HL-60 (cell line): ENCODE data around the gene TNXB.
"Not testable (repeated sequence)": the region's sequence is repeated elsewhere in the genome, so short reads cannot be mapped to it uniquely, and the experiment has no call there.

Experiments
- CTCF ChIP-seq: IDR thresholded peaks from one replicate; pipeline ENCODE4 v1.5.1; 2011; ENCODE audit warnings: low read length, control low read depth, inconsistent platforms; ENCODE audit not compliant: insufficient read depth
- POLR2AphosphoS5 ChIP-seq: IDR thresholded peaks from 2 replicates; pipeline ENCODE4 v1.6.1; 2012; ENCODE audit warnings: low read depth

- TF ChIP-seq CTCF, POLR2AphosphoS5: not testable (repeated sequence)
Observed at GRCh38 chr6:32049149-32049548, 60.0 kb downstream of the TNXB start.
